Endothelial cell of umbilical vein (primary cell): ENCODE measurements around the gene ALOX5AP. TPM values are rescaled to one million over a fixed set of nuclear protein-coding genes. Genes with fewer than 3 reads are reported as not detected.

Experiments
- BruUV-seq: library from RNA; stranded (reverse); fragments of 400-500 nt; replicated peaks from 2 replicates; lab custom pipeline; 2021; lab: Mats Ljungman, UMichigan
- CTCF ChIA-PET: fragments of 300-600, 350-600 bp; sonication (Branson Sonifier 250); formaldehyde crosslinking; loops from one replicate; lab custom pipeline; 2021; ENCODE audit warnings: antibody characterized with exemption, inconsistent platforms; lab: Charles Lee
- POLR2A ChIA-PET: fragments of 300-600, 350-600 bp; sonication (Branson Sonifier 250); formaldehyde crosslinking; loops from one replicate; lab custom pipeline; 2021; ENCODE audit warnings: antibody characterized with exemption, inconsistent platforms; lab: Charles Lee
- DNase-seq: peaks from one replicate; pipeline ENCODE4 v3.0.0-alpha.2; 2011; ENCODE audit warnings: low read depth, low spot score
- FAIRE-seq: peaks from 2 replicates; lab custom pipeline; 2011; peaks lifted over from hg19 to GRCh38; lab: Jason Lieb, UNC
- H2AFZ ChIP-seq: 2 replicates; pipeline ENCODE4 v1.6.0; 2012; ENCODE audit warnings: low read depth, low read length, control low read depth, inconsistent platforms
- H3K27ac ChIP-seq: 2 replicates; pipeline ENCODE4 v1.5.1; 2011; ENCODE audit warnings: low read depth, mild to moderate bottlenecking, control low read depth, low read length, moderate library complexity; ENCODE audit not compliant: insufficient read depth
- H3K27me3 ChIP-seq, 2 experiments: 2 replicates each; pipeline versions ENCODE4 v1.6.0 to v1.6.1; 2011; ENCODE audit warnings: low read length in 2 of 2, mixed read lengths in 1 of 2; ENCODE audit not compliant: control insufficient read depth in 2 of 2, insufficient read depth in 2 of 2
- H3K36me3 ChIP-seq, 2 experiments: 2 replicates in 1 of 2; 3 replicates in 1 of 2; pipeline ENCODE4 v1.5.1; 2011; ENCODE audit warnings: low read length in 2 of 2, mild to moderate bottlenecking in 1 of 2, moderate library complexity in 1 of 2; ENCODE audit not compliant: control insufficient read depth in 2 of 2, insufficient read depth in 2 of 2; ENCODE audit errors: extremely low read depth in 1 of 2
- H3K4me1 ChIP-seq: 3 replicates; pipeline ENCODE4 v1.5.1; 2011; ENCODE audit warnings: mild to moderate bottlenecking, low read length; ENCODE audit not compliant: control insufficient read depth, insufficient read depth; ENCODE audit errors: extremely low read depth
- H3K4me2 ChIP-seq: 2 replicates; pipeline ENCODE4 v1.6.1; 2011; ENCODE audit warnings: low read length, control low read depth, mixed read lengths; ENCODE audit not compliant: insufficient read depth
- H3K4me3 ChIP-seq, 3 experiments: fragments of 200-600 bp in 1 of 3; sonication (generic), shearing (Covaris generic) in 1 of 3; replicated peaks in 1 of 3; 2 replicates each; pipeline ENCODE4 v1.5.1; 2011 to 2016; ENCODE audit warnings: control low read depth in 3 of 3, low read length in 3 of 3, mild to moderate bottlenecking in 2 of 3, inconsistent platforms in 1 of 3, low read depth in 1 of 3, moderate library complexity in 1 of 3; ENCODE audit not compliant: insufficient read depth in 1 of 3
- H3K79me2 ChIP-seq: 2 replicates; pipeline ENCODE4 v1.6.0; 2012; ENCODE audit warnings: low read length, inconsistent platforms; ENCODE audit not compliant: control insufficient read depth, insufficient read depth
- H3K9ac ChIP-seq: replicated peaks from 2 replicates; pipeline ENCODE3; 2011; ENCODE audit warnings: low read length, control low read depth; ENCODE audit not compliant: insufficient read depth; ENCODE audit errors: extremely low read depth
- H3K9me1 ChIP-seq: replicated peaks from 3 replicates; pipeline ENCODE4 v1.6.0; 2011; ENCODE audit warnings: mild to moderate bottlenecking, low read length; ENCODE audit not compliant: control insufficient read depth, insufficient read depth; ENCODE audit errors: extremely low read depth
- H3K9me3 ChIP-seq: replicated peaks from 2 replicates; pipeline ENCODE4 v1.5.1; 2012; ENCODE audit warnings: low read length, inconsistent platforms; ENCODE audit not compliant: control insufficient read depth, insufficient read depth
- H4K20me1 ChIP-seq: replicated peaks from 2 replicates; pipeline ENCODE3; 2011; ENCODE audit warnings: mild to moderate bottlenecking, low read length; ENCODE audit not compliant: control insufficient read depth, insufficient read depth; ENCODE audit errors: extremely low read depth
- EZH2 ChIP-seq: IDR thresholded peaks from 2 replicates; pipeline ENCODE4 v1.6.1; 2012; ENCODE audit warnings: borderline replicate concordance, low read depth, mild to moderate bottlenecking, moderate library complexity, low read length, inconsistent platforms; ENCODE audit not compliant: severe bottlenecking
- FOS ChIP-seq: IDR thresholded peaks from 2 replicates; pipeline ENCODE4 v1.6.1; 2011; ENCODE audit warnings: mild to moderate bottlenecking, low read length, moderate library complexity, borderline replicate concordance; ENCODE audit not compliant: insufficient read depth
- GATA2 ChIP-seq: IDR thresholded peaks from 2 replicates; pipeline ENCODE4 v1.7.0; 2011; ENCODE audit warnings: low read depth, mild to moderate bottlenecking, moderate library complexity, mixed read lengths, low read length; ENCODE audit not compliant: insufficient read length, insufficient read depth
- JUN ChIP-seq: IDR thresholded peaks from 2 replicates; pipeline ENCODE4 v1.6.1; 2011; ENCODE audit warnings: borderline replicate concordance, low read depth; ENCODE audit not compliant: insufficient read length, insufficient read depth
- MAX ChIP-seq: IDR thresholded peaks from 2 replicates; pipeline ENCODE4 v1.6.1; 2011; ENCODE audit not compliant: insufficient read depth, insufficient read length
- MYC ChIP-seq: IDR thresholded peaks from one replicate; pipeline ENCODE4 v1.6.1; 2011; ENCODE audit warnings: mild to moderate bottlenecking, low read depth, low read length
- POLR2A ChIP-seq: IDR thresholded peaks from 2 replicates; pipeline ENCODE4 v1.6.1; 2012; ENCODE audit warnings: low read depth, mild to moderate bottlenecking, control low read depth, low read length
- POLR2AphosphoS5 ChIP-seq: IDR thresholded peaks from 2 replicates; pipeline ENCODE4 v1.6.1; 2012; ENCODE audit warnings: low read depth, mild to moderate bottlenecking, control low read depth, low read length, moderate library complexity; ENCODE audit not compliant: insufficient read depth
- dilution Hi-C: fragments of 300-500 bp; cut with MboI; formaldehyde crosslinking; loops from one replicate; pipeline ENCODE4 v1.15.0; 2019; ENCODE audit warnings: low sequenced_read_pairs; ENCODE audit not compliant: extremely low pct_ligation_motif_present
- intact Hi-C: fragments of 100-400 bp; cut with micrococcal nuclease; formaldehyde crosslinking; loops from one replicate; pipeline ENCODE4 v1.10.0; 2022
- polyA plus RNA-seq, 4 experiments: library from polyadenylated mRNA; depleted of rRNA in 3 of 4; stranded (reverse) in 3 of 4; unstranded in 1 of 4; fragments of >200 nt; gene quantifications; 2 replicates each; pipeline versions ENCODE4 v1.2.1 to v1.2.3, GENCODE V29; 2011 to 2012; ENCODE audit warnings: missing spikeins in 1 of 4
- total RNA-seq: library from RNA; stranded (reverse); gene quantifications from 2 replicates; pipeline ENCODE4 v1.2.3, GENCODE V29; 2021
- TF ChIP-seq, protein P1 (sequence below), 2 donors: IDR thresholded peaks; 1 replicate in 1 of 2; 2 replicates in 1 of 2; pipeline ENCODE4 v1.5.1; 2011; ENCODE audit warnings: low read length in 2 of 2, mild to moderate bottlenecking in 2 of 2, moderate library complexity in 2 of 2, control low read depth in 1 of 2, inconsistent platforms in 1 of 2, low read depth in 1 of 2; ENCODE audit not compliant: insufficient read depth in 1 of 2; ENCODE audit errors: extremely low read depth in 1 of 2

ALOX5AP gene
- total and polyA plus RNA-seq, 2 donors (not counting 3 experiments of a cell fraction or from before 2014, with no cell fraction given) = 1.8 TPM; not detected in 1

DNA sequence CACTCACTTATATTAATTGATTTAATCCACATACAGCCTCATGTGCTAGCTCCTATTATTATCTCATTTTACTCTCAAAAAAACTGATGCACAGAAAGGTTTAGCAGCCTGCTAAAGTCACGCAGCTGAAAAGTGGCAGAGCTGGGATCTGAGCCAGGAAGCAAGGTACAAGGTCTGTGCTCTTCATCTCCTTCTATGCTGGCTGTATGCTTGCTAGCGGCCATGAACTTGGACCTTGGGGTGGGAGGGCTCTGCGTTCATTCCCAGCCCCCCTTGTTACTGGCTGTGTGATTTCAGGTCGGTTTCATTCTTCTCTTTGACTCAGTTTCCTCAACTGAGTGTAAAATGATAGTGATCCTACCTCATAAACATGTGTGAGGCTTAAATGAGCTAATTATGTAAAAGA is 69.8 kb downstream of the ALOX5AP start:
- CTCF ChIA-PET = interaction anchor here (0.5 to 4.1 kb wide), 12 partner anchors 10 to 673 kb away, joined by 3 to 32 read pairs (median 7); no protein-coding TSS in a partner anchor
- TF ChIP-seq POLR2A = no peak
- TF ChIP-seq POLR2AphosphoS5 = no peak
- no peak for TF ChIP-seq MAX
- no peak for TF ChIP-seq MYC
- no peak for TF ChIP-seq FOS
- TF ChIP-seq, protein P1, sequence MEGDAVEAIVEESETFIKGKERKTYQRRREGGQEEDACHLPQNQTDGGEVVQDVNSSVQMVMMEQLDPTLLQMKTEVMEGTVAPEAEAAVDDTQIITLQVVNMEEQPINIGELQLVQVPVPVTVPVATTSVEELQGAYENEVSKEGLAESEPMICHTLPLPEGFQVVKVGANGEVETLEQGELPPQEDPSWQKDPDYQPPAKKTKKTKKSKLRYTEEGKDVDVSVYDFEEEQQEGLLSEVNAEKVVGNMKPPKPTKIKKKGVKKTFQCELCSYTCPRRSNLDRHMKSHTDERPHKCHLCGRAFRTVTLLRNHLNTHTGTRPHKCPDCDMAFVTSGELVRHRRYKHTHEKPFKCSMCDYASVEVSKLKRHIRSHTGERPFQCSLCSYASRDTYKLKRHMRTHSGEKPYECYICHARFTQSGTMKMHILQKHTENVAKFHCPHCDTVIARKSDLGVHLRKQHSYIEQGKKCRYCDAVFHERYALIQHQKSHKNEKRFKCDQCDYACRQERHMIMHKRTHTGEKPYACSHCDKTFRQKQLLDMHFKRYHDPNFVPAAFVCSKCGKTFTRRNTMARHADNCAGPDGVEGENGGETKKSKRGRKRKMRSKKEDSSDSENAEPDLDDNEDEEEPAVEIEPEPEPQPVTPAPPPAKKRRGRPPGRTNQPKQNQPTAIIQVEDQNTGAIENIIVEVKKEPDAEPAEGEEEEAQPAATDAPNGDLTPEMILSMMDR (IDR thresholded peaks at IDR 0.05; ENCODE audit: extremely low read depth in 1 of 2, insufficient read depth in 1 of 2, low read depth in 1 of 2, low read length in 2 of 2) = no peak
- no peak for TF ChIP-seq GATA2
- TF ChIP-seq JUN = no peak
- no peak for TF ChIP-seq EZH2
- Histone ChIP-seq H3K9me3 (no peaks in the 10 kb centered on the region), H3K9ac (no peak overlapping the region), H2AFZ (no peak overlapping the region), H3K36me3 (no peaks in the 10 kb centered on the region), H3K27me3 (no peaks in the 10 kb centered on the region), H3K4me1 (peaks cover 17% of the 10 kb centered on the region), H3K79me2 (no peaks in the 10 kb centered on the region), H4K20me1 (no peaks in the 10 kb centered on the region), H3K4me3 (no peak overlapping the region), H3K9me1 (no peaks in the 10 kb centered on the region), H3K27ac (no peak overlapping the region), H3K4me2 (no peak overlapping the region)
- FAIRE-seq (no peak), DNase-seq (no peak)
- no TSS peak for BruUV-seq
- dilution Hi-C loops = loop anchor here (10.0 kb wide), 1 partner anchor 60 kb away; no protein-coding TSS in a partner anchor
- intact Hi-C loops = no loop called here
- POLR2A ChIA-PET = interaction anchor here (1.2 kb wide), 1 partner anchor 65 kb away, joined by 4 read pairs; no protein-coding TSS in a partner anchor
